ENCODE results near the gene MOK. TPM values are rescaled to one million over a fixed set of nuclear protein-coding genes. Genes with fewer than 3 reads are reported as not detected.

MOK gene
- total RNA-seq, 4 donors from 2014 or later: 9.6 to 18.3 (median 10.7) TPM

- no peak for DNase-seq (ENCODE audit: extremely low spot score)
- 87% methylated on average over 21 of the region's 21 CpGs for WGBS
- TF ChIP-seq POLR2AphosphoS5 (IDR thresholded peaks at IDR 0.05) (no peak), EP300 (IDR thresholded peaks at IDR 0.05) (no peak), POLR2A (IDR thresholded peaks at IDR 0.05; ENCODE audit: low read depth) (no peak), CTCF (IDR thresholded peaks at IDR 0.05) (no peak)
- intact Hi-C loops (cut with DNase I): no loop called here
- H3K9me3 ChIP-seq: no peaks in the 10 kb centered on the region
- no peaks in the 10 kb centered on the region for H3K27me3 ChIP-seq
- no peak overlapping the region for H3K4me3 ChIP-seq
- H3K4me1 ChIP-seq: peaks cover 0 to 18% (median 9%) of the 10 kb centered on the region in 4 donors
- H3K27ac ChIP-seq (replicated peaks in 1 of 4): no peak overlapping the region
- peaks cover 0 to 26% (median 18%) of the 10 kb centered on the region in 4 donors for H3K36me3 ChIP-seq
These were observed 51.8 kb downstream of the MOK start for GRCh38 chr14:102252834-102253801.

- Histone ChIP-seq H3K4me3 (no peak overlapping the region), H3K27ac (replicated peaks in 1 of 4) (no peak overlapping the region), H3K9me3 (no peaks in the 10 kb centered on the region), H3K36me3 (peaks cover 0 to 26% (median 18%) of the 10 kb centered on the region in 4 donors), H3K27me3 (no peaks in the 10 kb centered on the region), H3K4me1 (peaks cover 0 to 6% (median 1%) of the 10 kb centered on the region in 4 donors)
- intact Hi-C loops (cut with DNase I): no loop called here
- TF ChIP-seq EP300 (IDR thresholded peaks at IDR 0.05) (no peak), POLR2A (IDR thresholded peaks at IDR 0.05; ENCODE audit: low read depth) (no peak)
- WGBS: 93% methylated on average over 8 of the region's 8 CpGs
- DNase-seq (ENCODE audit: extremely low spot score): no peak
These were observed 53.8 kb downstream of the MOK start for GRCh38 chr14:102251161-102251560.

GRCh38 chr14:102250636-102251035, 54.3 kb downstream of the MOK start:
- no peak for DNase-seq (ENCODE audit: extremely low spot score)
- H3K27me3 ChIP-seq: no peaks in the 10 kb centered on the region
- H3K27ac ChIP-seq (replicated peaks in 1 of 4): no peak overlapping the region
- H3K4me3 ChIP-seq: no peak overlapping the region
- H3K4me1 ChIP-seq: peaks cover 0 to 6% (median 0%) of the 10 kb centered on the region in 4 donors
- H3K9me3 ChIP-seq: no peaks in the 10 kb centered on the region
- peaks cover 0 to 26% (median 18%) of the 10 kb centered on the region in 4 donors for H3K36me3 ChIP-seq
- 98% methylated on average over 15 of the region's 15 CpGs for WGBS
- TF ChIP-seq POLR2AphosphoS5 (IDR thresholded peaks at IDR 0.05) (no peak), CTCF (IDR thresholded peaks at IDR 0.05) (no peak), POLR2A (IDR thresholded peaks at IDR 0.05; ENCODE audit: low read depth) (no peak), EP300 (IDR thresholded peaks at IDR 0.05) (no peak)
- intact Hi-C loops (cut with DNase I): no loop called here

DNA sequence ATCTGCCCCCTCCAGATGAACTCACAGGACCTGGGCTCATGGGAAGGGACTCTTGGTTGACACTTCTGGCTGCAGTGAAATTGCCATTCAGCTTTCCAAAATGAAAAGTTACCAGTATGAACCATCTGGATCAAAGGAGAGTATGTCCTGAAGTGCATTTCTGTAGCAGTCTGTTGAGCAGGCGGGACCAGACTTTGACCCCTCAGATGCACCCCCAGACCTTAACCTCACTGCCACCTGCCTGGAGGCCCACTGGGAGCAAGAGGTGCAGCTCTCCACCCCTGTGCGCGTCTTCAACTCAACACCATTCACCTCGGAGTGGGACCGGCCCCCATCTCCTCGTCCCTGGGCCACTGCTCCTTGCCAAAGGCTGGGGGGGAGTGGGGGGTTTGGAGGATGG, 55.0 kb downstream of the MOK start:
- Histone ChIP-seq H3K27ac (replicated peaks in 1 of 4) (no peak overlapping the region), H3K36me3 (peaks cover 0 to 26% (median 18%) of the 10 kb centered on the region in 4 donors), H3K9me3 (no peaks in the 10 kb centered on the region), H3K4me3 (no peak overlapping the region), H3K4me1 (no peaks in the 10 kb centered on the region), H3K27me3 (no peaks in the 10 kb centered on the region)
- TF ChIP-seq CTCF (IDR thresholded peaks at IDR 0.05): no peak
- DNase-seq (ENCODE audit: extremely low spot score): no peak
- intact Hi-C loops (cut with DNase I): no loop called here
- WGBS: 96% methylated on average over 6 of the region's 6 CpGs

DNA sequence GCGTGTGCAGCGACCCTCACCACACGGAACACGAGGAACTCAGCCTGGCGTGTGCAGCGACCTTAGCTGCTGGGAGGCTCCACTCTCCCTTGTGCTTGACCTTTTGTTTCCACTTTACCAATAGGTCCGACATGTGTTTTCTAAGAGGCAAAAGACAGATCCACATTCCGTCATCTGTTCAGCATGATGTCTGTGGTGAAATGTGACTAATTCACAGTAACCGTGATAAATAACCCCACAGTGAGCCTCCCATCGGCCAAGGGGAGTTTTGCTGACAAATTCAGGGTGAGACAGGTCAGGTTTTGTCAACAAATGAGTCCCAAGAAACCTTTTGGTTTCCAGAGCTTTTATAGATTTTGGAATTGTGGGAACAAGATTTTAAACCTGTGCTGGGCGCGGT, 55.9 kb downstream of the MOK start:
- no peaks in the 10 kb centered on the region for H3K9me3 ChIP-seq
- intact Hi-C loops (cut with DNase I): no loop called here
- TF ChIP-seq CTCF (IDR thresholded peaks at IDR 0.05) (no peak), POLR2A (IDR thresholded peaks at IDR 0.05; ENCODE audit: low read depth) (no peak), EP300 (IDR thresholded peaks at IDR 0.05) (no peak), POLR2AphosphoS5 (IDR thresholded peaks at IDR 0.05) (no peak)
- peaks cover 0 to 26% (median 18%) of the 10 kb centered on the region in 4 donors for H3K36me3 ChIP-seq
- DNase-seq (ENCODE audit: extremely low spot score): no peak
- no peaks in the 10 kb centered on the region for H3K27me3 ChIP-seq
- no peaks in the 10 kb centered on the region for H3K4me1 ChIP-seq
- no peak overlapping the region for H3K27ac ChIP-seq (replicated peaks in 1 of 4)
- no peak overlapping the region for H3K4me3 ChIP-seq
- WGBS: 93% methylated on average over 12 of the region's 12 CpGs
